Middle frontal gyrus (tissue), 1 donor: ENCODE data around the gene FBH1.
"Not testable (repeated sequence)": the region's sequence is repeated elsewhere in the genome, so short reads cannot be mapped to it uniquely, and the experiment has no call there.

Experiments
- DNase-seq: peaks from one replicate; pipeline ENCODE4 v3.0.0-alpha.2; 2015; ENCODE audit warnings: low spot score; ENCODE audit errors: extremely low spot score

The FBH1 gene

GRCh38 chr10:5889624-5890451, at the start of gene FBH1, which contains the start of gene ANKRD16:
TSS of gene FBH1 (plus strand) at chr10:5890243. CDS start at chr10:5890346, 103 bp downstream.
TSS of gene ANKRD16 (minus strand) at chr10:5889893. CDS start at chr10:5889354, 539 bp downstream.
- DNase-seq: peak; percentile 97

GRCh38 chr10:5840314-5841307, 49.4 kb upstream of the FBH1 start:
- peak; percentile 22 for DNase-seq

- no peak for DNase-seq
These were observed 48.1 kb upstream of the FBH1 start for GRCh38 chr10:5841965-5842364.

- DNase-seq: no peak
These were observed 46.2 kb upstream of the FBH1 start for GRCh38 chr10:5843686-5844344.

GRCh38 chr10:5844345-5845055, 45.5 kb upstream of the FBH1 start:
- DNase-seq: no peak

- not testable (repeated sequence) for DNase-seq
These were observed 43.4 kb upstream of the FBH1 start for GRCh38 chr10:5846667-5847066.

GRCh38 chr10:5854131-5854475, 35.9 kb upstream of the FBH1 start:
- DNase-seq: no peak

GRCh38 chr10:5855979-5856700, 33.9 kb upstream of the FBH1 start:
- no peak for DNase-seq

GRCh38 chr10:5856701-5857004, 33.4 kb upstream of the FBH1 start:
- DNase-seq: no peak

GRCh38 chr10:5858811-5859210, 31.2 kb upstream of the FBH1 start:
- peak; percentile 57 for DNase-seq

GRCh38 chr10:5860066-5860465, 30.0 kb upstream of the FBH1 start:
- DNase-seq: no peak

GRCh38 chr10:5862360-5862961, 27.6 kb upstream of the FBH1 start:
- DNase-seq: no peak

- not testable (repeated sequence) for DNase-seq
These were observed 26.9 kb upstream of the FBH1 start for GRCh38 chr10:5862981-5863685.

GRCh38 chr10:5866451-5867081, 23.5 kb upstream of the FBH1 start:
- not testable (repeated sequence) for DNase-seq

GRCh38 chr10:5867091-5867615, 22.9 kb upstream of the FBH1 start:
- not testable (repeated sequence) for DNase-seq

GRCh38 chr10:5868383-5868782, 21.7 kb upstream of the FBH1 start:
- DNase-seq: not testable (repeated sequence)

- no peak for DNase-seq
These were observed 20.9 kb upstream of the FBH1 start for GRCh38 chr10:5869156-5869555.

- DNase-seq: no peak
These were observed 18.4 kb upstream of the FBH1 start for GRCh38 chr10:5871596-5871995.
